ENCODE data around the gene WFS1. TPM values are rescaled to one million over a fixed set of nuclear protein-coding genes. Genes with fewer than 3 reads are reported as not detected.

Gene WFS1
- total RNA-seq, 1 donor, result 0.42 TPM

GRCh38 chr4:6230827-6231662 lies 38.6 kb upstream of the WFS1 start:
- no peaks in the 10 kb centered on the region for H3K27me3 ChIP-seq (ENCODE audit: insufficient read depth, low read length)
- no peaks in the 10 kb centered on the region for H3K4me1 ChIP-seq (ENCODE audit: insufficient read depth, low read length)
- H3K4me3 ChIP-seq (ENCODE audit: low read length), result no peak overlapping the region
- H3K9me3 ChIP-seq (ENCODE audit: low read depth, low read length), result no peaks in the 10 kb centered on the region

GRCh38 chr4:6231663-6232165 lies 37.9 kb upstream of the WFS1 start:
- no peaks in the 10 kb centered on the region for H3K27me3 ChIP-seq (ENCODE audit: insufficient read depth, low read length)
- H3K9me3 ChIP-seq (ENCODE audit: low read depth, low read length), result no peaks in the 10 kb centered on the region
- H3K4me1 ChIP-seq (ENCODE audit: insufficient read depth, low read length), result no peaks in the 10 kb centered on the region
- no peak overlapping the region for H3K4me3 ChIP-seq (ENCODE audit: low read length)

GRCh38 chr4:6232836-6233785 lies 36.5 kb upstream of the WFS1 start:
- no peaks in the 10 kb centered on the region for H3K4me1 ChIP-seq (ENCODE audit: insufficient read depth, low read length)
- no peaks in the 10 kb centered on the region for H3K9me3 ChIP-seq (ENCODE audit: low read depth, low read length)
- no peaks in the 10 kb centered on the region for H3K27me3 ChIP-seq (ENCODE audit: insufficient read depth, low read length)
- no peak overlapping the region for H3K4me3 ChIP-seq (ENCODE audit: low read length)

GRCh38 chr4:6233929-6234328 lies 35.7 kb upstream of the WFS1 start:
- Histone ChIP-seq H3K4me1 (ENCODE audit: insufficient read depth, low read length) (no peaks in the 10 kb centered on the region), H3K4me3 (ENCODE audit: low read length) (no peak overlapping the region), H3K27me3 (ENCODE audit: insufficient read depth, low read length) (no peaks in the 10 kb centered on the region), H3K9me3 (ENCODE audit: low read depth, low read length) (no peaks in the 10 kb centered on the region)

GRCh38 chr4:6235012-6235411 lies 34.6 kb upstream of the WFS1 start:
- Histone ChIP-seq H3K4me1 (ENCODE audit: insufficient read depth, low read length) (no peaks in the 10 kb centered on the region), H3K9me3 (ENCODE audit: low read depth, low read length) (no peaks in the 10 kb centered on the region), H3K4me3 (ENCODE audit: low read length) (no peak overlapping the region), H3K27me3 (ENCODE audit: insufficient read depth, low read length) (no peaks in the 10 kb centered on the region)

GRCh38 chr4:6235901-6236640 lies 33.6 kb upstream of the WFS1 start:
- H3K4me3 ChIP-seq (ENCODE audit: low read length), result no peak overlapping the region
- no peaks in the 10 kb centered on the region for H3K9me3 ChIP-seq (ENCODE audit: low read depth, low read length)
- H3K4me1 ChIP-seq (ENCODE audit: insufficient read depth, low read length), result no peaks in the 10 kb centered on the region
- H3K27me3 ChIP-seq (ENCODE audit: insufficient read depth, low read length), result no peaks in the 10 kb centered on the region

GRCh38 chr4:6236816-6237390 lies 32.7 kb upstream of the WFS1 start:
- Histone ChIP-seq H3K4me3 (ENCODE audit: low read length) (no peak overlapping the region), H3K27me3 (ENCODE audit: insufficient read depth, low read length) (no peaks in the 10 kb centered on the region), H3K9me3 (ENCODE audit: low read depth, low read length) (no peaks in the 10 kb centered on the region), H3K4me1 (ENCODE audit: insufficient read depth, low read length) (no peaks in the 10 kb centered on the region)

GRCh38 chr4:6239486-6239885 lies 30.2 kb upstream of the WFS1 start:
- Histone ChIP-seq H3K27me3 (ENCODE audit: insufficient read depth, low read length) (peaks cover 6% of the 10 kb centered on the region), H3K4me1 (ENCODE audit: insufficient read depth, low read length) (no peaks in the 10 kb centered on the region), H3K9me3 (ENCODE audit: low read depth, low read length) (no peaks in the 10 kb centered on the region), H3K4me3 (ENCODE audit: low read length) (no peak overlapping the region)

- Histone ChIP-seq H3K4me3 (ENCODE audit: low read length) (no peak overlapping the region), H3K9me3 (ENCODE audit: low read depth, low read length) (no peaks in the 10 kb centered on the region), H3K27me3 (ENCODE audit: insufficient read depth, low read length) (peaks cover 10% of the 10 kb centered on the region), H3K4me1 (ENCODE audit: insufficient read depth, low read length) (no peaks in the 10 kb centered on the region)
Measured at GRCh38 chr4:6239968-6240367, 29.7 kb upstream of the WFS1 start.

GRCh38 chr4:6241062-6241845 lies 28.4 kb upstream of the WFS1 start:
- H3K27me3 ChIP-seq (ENCODE audit: insufficient read depth, low read length), result peaks cover 13% of the 10 kb centered on the region
- no peak overlapping the region for H3K4me3 ChIP-seq (ENCODE audit: low read length)
- H3K9me3 ChIP-seq (ENCODE audit: low read depth, low read length), result no peaks in the 10 kb centered on the region
- H3K4me1 ChIP-seq (ENCODE audit: insufficient read depth, low read length), result no peaks in the 10 kb centered on the region

- H3K4me1 ChIP-seq (ENCODE audit: insufficient read depth, low read length), result no peaks in the 10 kb centered on the region
- H3K27me3 ChIP-seq (ENCODE audit: insufficient read depth, low read length), result peaks cover 19% of the 10 kb centered on the region
- H3K4me3 ChIP-seq (ENCODE audit: low read length), result no peak overlapping the region
- H3K9me3 ChIP-seq (ENCODE audit: low read depth, low read length), result no peaks in the 10 kb centered on the region
Measured at GRCh38 chr4:6242271-6243029, 27.2 kb upstream of the WFS1 start.

- Histone ChIP-seq H3K9me3 (ENCODE audit: low read depth, low read length) (no peaks in the 10 kb centered on the region), H3K27me3 (ENCODE audit: insufficient read depth, low read length) (peaks cover 27% of the 10 kb centered on the region), H3K4me3 (ENCODE audit: low read length) (no peak overlapping the region), H3K4me1 (ENCODE audit: insufficient read depth, low read length) (no peaks in the 10 kb centered on the region)
Measured at GRCh38 chr4:6245246-6246169, 24.1 kb upstream of the WFS1 start.

Measured in mononuclear cell (primary cell).